Measurements from ENCODE around the gene DSG4.

Gene DSG4

GRCh38 chr18:31410716-31411483 is 34.3 kb downstream of the DSG4 start:
- DNase-seq (ENCODE audit: low read depth in 2 of 2), result no peak

DNA sequence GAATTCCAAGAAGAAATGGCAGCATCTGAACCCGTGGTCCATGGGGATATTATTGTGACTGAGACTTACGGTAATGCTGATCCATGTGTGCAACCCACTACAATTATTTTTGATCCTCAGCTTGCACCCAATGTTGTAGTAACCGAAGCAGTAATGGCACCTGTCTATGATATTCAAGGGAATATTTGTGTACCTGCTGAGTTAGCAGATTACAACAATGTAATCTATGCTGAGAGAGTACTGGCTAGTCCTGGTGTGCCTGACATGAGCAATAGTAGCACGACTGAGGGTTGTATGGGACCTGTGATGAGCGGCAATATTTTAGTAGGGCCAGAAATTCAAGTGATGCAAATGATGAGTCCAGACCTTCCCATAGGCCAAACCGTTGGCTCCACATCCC is 36.6 kb downstream of the DSG4 start:
- no peak for DNase-seq (ENCODE audit: low read depth in 2 of 2)

- DNase-seq (ENCODE audit: low read depth in 2 of 2), result no peak
These were observed 41.3 kb downstream of the DSG4 start for GRCh38 chr18:31417850-31418249.

- no peak for DNase-seq (ENCODE audit: low read depth in 2 of 2)
These were observed 42.9 kb downstream of the DSG4 start for GRCh38 chr18:31419457-31419932.

- DNase-seq (ENCODE audit: low read depth in 2 of 2), result no peak
These were observed 43.5 kb downstream of the DSG4 start for GRCh38 chr18:31420032-31420431.

DNA sequence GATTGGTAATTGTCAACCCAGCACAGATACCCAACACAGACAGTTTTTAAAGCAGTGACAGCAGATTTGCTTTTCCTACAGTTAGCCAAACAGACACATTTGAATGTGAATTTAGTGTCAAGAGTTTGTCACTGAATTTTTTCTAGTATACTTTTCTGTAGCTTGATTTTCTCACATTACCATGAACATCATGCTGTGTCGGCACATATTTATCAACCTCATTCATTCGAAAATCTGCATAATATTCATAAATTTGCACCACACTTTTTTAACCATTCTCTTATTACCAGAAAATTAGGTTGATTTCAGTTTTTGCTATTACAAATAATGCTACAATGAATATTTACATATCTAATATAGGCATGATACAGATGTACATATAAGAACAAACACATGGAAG is 43.9 kb downstream of the DSG4 start:
- no peak for DNase-seq (ENCODE audit: low read depth in 2 of 2)

- DNase-seq (ENCODE audit: low read depth in 2 of 2), result no peak
These were observed 47.9 kb downstream of the DSG4 start for GRCh38 chr18:31424383-31424988.

- no peak for DNase-seq (ENCODE audit: low read depth in 2 of 2)
These were observed 49.4 kb downstream of the DSG4 start for GRCh38 chr18:31426021-31426420.

- no peak for DNase-seq (ENCODE audit: low read depth in 2 of 2)
These were observed 50.4 kb downstream of the DSG4 start for GRCh38 chr18:31426871-31427406.

DNA sequence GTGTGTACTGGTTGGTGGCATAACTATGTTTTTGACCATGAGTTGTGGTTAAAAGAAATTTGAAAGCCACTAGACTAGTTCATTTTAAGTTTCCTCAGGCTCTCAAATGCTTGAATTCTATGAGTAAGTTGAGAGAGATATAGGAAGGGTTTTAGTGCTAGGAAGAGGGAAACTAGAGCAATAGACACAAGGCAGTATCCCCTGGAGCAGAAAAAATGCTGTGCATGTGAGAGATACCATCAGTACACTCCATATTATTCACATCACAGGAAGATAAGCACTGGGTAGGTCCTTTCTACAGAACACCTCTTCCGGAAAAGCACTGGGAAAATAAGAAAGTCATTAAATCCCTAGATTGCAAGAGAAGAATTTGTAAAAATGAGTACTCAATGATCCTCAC is 51.6 kb downstream of the DSG4 start:
- DNase-seq (ENCODE audit: low read depth in 2 of 2), result no peak

DNA sequence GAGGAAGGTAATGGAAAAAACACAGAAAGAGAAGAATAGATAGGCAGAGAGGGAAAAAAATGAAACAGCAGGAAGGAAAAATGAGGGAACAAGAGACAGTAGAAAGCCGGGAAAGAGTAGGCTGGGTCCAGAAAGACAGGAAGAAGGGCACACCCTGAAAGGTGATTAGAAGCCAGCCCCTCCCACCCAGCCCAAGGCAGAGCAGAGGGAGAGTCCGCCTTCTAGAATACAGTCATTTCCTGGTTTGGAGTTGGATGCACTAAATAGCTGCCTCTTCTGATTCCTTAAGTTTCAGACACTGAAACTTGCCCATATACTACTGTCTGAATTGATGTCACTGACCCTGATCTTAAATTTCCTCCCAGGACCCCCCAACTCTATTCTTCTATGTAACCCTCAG is 53.0 kb downstream of the DSG4 start:
- DNase-seq (ENCODE audit: low read depth in 2 of 2), result no peak

- DNase-seq (ENCODE audit: low read depth in 2 of 2), result no peak
These were observed 53.5 kb downstream of the DSG4 start for GRCh38 chr18:31430072-31430471.

GRCh38 chr18:31430554-31430953 is 54.0 kb downstream of the DSG4 start:
- DNase-seq (ENCODE audit: low read depth in 2 of 2), result no peak

GRCh38 chr18:31432316-31432715 is 55.7 kb downstream of the DSG4 start:
- no peak for DNase-seq (ENCODE audit: low read depth in 2 of 2)

GRCh38 chr18:31436825-31437224 is 60.2 kb downstream of the DSG4 start:
- no peak for DNase-seq (ENCODE audit: low read depth in 2 of 2)

- no peak for DNase-seq (ENCODE audit: low read depth in 2 of 2)
These were observed 61.8 kb downstream of the DSG4 start for GRCh38 chr18:31438402-31438801.

DNA sequence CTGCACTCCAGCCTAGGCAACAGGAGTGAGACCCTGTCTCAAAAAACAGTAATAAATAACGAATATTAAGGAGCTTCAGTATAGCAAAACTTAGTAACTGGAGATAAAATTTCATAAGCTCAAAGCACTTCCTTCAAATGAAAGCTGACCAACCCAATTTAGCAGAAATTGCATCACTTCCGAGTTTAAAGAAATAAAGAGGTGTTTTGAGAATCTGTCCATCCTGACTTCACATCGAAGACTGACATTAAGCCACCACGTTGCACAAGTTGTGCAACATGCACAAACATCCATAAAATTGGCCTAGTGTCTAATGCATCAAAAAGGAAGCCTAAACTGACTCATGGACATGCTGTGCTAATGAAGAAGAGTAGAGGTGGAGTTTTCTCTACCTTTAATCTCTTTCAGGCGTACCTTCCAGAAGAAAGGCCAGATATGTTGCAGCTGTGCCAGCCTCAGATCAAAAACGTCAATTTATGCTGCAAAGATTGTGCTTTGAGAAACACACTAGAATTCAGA is 63.3 kb downstream of the DSG4 start:
- no peak for DNase-seq (ENCODE audit: low read depth in 2 of 2)

DNA sequence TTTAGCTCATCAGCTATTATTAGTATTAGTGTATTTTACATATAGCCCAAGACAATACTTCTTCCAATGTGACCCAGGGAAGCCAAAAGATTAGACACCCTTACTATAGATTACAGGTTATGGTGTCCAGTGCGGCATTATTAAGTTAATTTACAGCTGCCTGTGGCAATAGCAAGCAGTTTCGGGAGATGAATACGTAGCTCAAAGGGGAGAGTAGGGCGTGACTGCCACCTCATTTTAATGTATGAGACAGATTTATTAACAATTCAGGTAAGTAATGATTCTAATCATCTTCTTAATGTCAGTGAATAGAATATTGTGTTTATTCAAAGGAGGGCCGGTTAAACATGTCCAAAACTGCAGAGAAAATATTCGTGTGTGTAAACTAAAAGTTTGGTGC is 64.2 kb downstream of the DSG4 start:
- DNase-seq (ENCODE audit: low read depth in 2 of 2), result no peak

DNA sequence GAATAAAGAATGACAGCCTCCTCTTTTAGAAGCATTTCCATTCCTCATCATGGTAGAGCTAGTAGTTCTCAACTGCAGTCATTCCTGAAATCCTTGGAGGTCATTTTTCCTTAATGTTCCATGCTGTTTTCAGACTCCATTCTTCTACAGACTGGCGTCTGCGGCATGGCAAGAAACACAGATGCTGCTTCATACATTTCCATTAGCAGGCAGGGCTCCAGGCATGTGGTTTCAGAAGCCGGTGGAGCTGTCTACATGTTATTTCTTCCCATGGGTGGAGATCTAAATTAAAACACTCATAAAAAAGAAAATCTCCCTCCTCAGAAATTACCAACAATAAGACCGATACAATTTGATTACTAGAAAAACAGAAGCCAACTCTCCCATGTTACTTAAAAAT is 64.9 kb downstream of the DSG4 start:
- no peak for DNase-seq (ENCODE audit: low read depth in 2 of 2)

DNA sequence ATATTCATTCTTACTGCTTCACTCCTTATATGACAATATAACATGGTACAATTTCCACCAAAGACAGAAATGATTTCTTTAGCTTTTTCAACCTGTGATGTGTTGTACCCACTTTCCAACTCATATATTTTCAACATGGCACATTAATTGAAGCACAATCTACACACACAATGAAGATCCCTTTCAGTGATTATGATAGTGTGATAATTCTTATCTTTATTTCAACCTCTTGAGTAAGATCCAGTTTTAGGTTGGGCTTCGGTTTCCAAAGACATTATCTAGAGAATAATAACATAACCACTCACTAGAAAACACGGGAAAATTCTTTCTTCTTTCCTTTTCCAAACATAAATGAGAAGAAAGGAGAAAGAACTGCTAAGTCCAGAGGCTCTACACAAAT is 67.6 kb downstream of the DSG4 start:
- DNase-seq (ENCODE audit: low read depth in 2 of 2), result no peak

DNA sequence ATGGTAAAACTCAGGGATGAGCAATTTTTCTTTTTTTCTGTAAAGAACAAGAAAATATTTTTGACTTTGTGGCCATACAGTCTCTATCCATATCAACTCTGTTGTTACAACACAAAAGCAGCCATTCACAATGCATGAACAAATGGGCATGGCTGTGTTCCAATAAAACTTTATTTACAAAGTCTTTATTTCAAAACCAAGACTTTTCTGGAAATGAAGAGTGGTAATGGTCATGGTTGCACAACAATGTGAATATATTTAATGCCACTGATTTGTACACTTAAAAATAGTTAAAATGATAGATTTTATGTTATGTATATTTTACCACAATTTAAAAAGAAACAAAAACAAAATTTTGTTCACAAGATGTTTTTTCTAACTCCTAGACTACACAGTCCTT is 69.3 kb downstream of the DSG4 start:
- no peak for DNase-seq (ENCODE audit: low read depth in 2 of 2)

DNA sequence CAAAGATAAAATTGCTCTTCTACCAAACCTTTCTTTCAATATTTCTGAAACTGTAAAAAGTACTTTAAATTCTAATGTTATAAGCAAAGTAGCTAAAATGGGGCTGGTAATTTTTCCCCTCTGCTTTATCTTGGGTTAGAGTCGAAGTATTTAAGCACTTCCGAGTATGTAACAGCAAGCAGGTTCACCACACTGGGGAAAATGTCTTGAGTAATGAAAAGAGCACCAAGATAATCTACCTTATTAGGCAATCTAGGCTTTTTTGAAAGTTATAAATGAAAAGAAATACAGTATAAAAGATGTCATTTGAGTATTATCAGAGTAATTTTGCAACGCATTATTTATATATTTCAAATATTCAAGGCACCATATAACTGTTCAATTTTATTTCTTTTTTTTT is 70.3 kb downstream of the DSG4 start:
- no peak for DNase-seq (ENCODE audit: low read depth in 2 of 2)

GRCh38 chr18:31447530-31448191 is 71.1 kb downstream of the DSG4 start, which contains the start of gene DSG3:
TSS of gene DSG3 (plus strand) at chr18:31447741. CDS start at chr18:31447878, 137 bp downstream.
- no peak for DNase-seq (ENCODE audit: low read depth in 2 of 2)
